HG02981 (cell line): ENCODE data around the gene HOXD4.

Experiments used
- ATAC-seq: cut with Tn5 transposase; IDR thresholded peaks from one replicate; pipeline ENCODE4 v1.9.1; 2021; ENCODE audit warnings: mild to moderate bottlenecking, moderate library complexity; ENCODE audit not compliant: unreplicated experiment

The HOXD4 gene

GRCh38 chr2:176114120-176114929 lies 37.0 kb upstream of the HOXD4 start:
- no peak for ATAC-seq

DNA sequence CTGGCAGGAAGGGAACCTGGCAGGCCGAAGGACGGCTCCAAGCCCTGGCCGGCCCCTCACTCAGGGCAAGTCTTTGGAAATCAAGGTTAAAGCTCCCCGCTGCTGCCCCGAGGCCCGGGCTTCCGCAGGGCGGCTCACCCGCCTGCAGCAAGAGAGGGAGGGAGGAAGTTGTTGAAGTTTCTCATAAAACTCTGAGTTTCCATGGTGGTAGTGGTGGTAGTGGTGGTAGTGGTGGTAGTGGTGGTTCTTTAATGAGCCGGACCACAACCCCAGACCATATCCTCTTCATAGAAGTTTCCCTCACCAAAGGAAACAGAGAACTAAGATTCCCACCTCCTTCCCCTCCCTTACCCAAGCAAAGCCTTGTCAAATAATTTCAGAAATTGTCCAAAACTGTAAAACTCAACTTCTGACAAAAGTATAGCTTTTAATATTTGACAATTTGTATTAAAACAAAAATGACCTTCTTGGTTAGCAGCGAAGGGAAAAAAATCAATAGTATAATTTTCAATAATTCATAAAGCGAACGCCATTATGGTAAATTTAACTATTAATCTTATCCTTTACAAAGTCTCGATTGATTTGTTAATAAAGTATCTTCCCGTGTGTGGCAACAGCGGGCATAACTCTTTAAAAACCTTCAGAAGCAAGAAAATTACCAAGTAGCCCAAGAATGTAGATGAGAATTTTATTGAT lies 36.3 kb upstream of the HOXD4 start:
- no peak for ATAC-seq

- no peak for ATAC-seq
These were observed 35.2 kb upstream of the HOXD4 start, which contains the start of gene HOXD10 for GRCh38 chr2:176115883-176116813. Gene HOXD10 (plus strand): TSS chr2:176116778. CDS start chr2:176116834, 56 bp downstream.

DNA sequence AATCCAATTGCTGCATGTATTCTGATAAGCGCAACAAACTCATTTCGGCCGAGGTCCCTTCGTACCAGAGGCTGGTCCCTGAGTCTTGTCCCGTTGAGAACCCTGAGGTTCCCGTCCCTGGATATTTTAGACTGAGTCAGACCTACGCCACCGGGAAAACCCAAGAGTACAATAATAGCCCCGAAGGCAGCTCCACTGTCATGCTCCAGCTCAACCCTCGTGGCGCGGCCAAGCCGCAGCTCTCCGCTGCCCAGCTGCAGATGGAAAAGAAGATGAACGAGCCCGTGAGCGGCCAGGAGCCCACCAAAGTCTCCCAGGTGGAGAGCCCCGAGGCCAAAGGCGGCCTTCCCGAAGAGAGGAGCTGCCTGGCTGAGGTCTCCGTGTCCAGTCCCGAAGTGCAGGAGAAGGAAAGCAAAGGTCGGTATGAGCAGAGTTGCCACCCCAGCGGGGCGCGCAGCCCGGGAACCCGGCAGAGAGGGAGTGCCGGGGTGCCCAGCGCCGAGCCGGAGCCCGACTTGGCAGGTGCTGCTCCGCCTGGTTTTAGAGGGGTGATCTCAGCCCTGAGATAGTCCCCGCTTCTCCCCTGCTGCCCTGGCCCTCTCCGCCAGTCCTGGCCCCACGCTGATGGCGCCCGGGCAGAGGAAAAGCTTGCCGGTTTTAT lies 34.1 kb upstream of the HOXD4 start:
- ATAC-seq = no peak

DNA sequence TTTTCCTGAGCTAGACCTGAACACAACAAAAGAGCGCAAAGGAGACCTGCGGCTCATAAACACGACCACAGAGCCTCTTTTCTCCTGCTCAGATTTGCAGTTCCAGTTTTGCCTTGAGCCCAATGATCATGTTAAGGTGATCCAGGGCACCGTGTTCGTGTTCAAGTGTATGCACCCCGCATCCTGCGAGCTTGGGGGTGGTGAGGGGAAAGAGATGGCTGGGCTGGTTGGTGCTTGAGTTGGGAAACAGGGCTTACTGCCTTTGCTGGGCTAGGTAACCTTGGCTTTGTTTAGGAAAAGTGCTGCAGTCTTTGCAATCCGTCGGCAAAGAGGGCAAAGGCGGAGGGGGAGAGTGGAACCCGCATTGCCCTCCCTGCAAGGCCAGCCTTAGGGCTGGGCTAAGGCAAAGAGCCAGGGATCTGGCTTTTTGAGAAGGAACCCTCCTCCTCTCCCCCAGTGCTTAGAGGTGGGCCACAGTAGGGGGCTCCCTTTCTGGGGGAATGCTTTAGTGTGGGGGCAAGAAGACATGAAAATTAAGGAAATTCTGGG lies 33.5 kb upstream of the HOXD4 start:
- no peak for ATAC-seq

- ATAC-seq = no peak
These were observed 32.6 kb upstream of the HOXD4 start for GRCh38 chr2:176118601-176119339.

GRCh38 chr2:176120364-176121189 lies 30.8 kb upstream of the HOXD4 start:
- no peak for ATAC-seq

DNA sequence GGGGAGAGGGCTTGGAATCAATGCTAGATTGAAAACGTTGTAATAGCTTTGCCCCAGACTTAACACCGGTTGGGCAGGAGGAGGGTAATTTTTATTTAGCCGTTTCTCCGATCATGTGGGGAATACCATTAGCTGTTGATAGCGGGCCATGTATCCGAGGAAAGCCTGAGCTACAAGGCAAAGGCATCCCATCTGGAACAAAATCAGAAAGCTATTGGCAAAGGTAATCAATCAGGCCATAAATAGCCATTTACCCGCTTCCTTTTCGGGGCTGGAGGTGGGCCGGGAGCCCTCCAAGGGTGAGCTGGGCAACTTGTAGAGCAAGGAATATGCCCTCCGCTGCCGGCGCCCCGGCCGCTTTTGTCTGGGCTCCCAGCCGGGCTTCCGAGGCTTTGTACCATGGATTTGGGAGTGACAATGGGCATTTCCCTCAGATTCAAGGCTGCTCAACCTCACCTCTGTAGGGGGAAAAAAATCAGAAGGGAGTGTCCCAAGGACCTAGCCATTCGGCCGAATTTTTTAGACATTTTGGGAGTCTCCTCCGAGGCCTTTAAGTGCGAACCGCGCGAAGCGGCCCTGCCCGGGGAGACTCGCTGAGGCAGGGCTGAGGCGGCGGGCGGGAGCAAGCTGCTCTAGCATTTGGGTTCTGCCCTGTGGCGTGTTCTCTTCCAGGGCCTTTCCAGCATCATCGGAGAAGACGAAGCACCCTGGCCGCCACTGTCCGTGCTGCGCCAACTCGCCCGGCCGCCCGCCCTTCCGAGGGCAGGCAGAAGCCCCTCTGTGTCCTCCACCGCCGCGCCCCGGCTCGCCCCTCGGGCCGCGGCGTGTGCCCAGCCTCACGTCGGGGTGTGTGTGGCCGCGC lies 29.9 kb upstream of the HOXD4 start:
- ATAC-seq = no peak

DNA sequence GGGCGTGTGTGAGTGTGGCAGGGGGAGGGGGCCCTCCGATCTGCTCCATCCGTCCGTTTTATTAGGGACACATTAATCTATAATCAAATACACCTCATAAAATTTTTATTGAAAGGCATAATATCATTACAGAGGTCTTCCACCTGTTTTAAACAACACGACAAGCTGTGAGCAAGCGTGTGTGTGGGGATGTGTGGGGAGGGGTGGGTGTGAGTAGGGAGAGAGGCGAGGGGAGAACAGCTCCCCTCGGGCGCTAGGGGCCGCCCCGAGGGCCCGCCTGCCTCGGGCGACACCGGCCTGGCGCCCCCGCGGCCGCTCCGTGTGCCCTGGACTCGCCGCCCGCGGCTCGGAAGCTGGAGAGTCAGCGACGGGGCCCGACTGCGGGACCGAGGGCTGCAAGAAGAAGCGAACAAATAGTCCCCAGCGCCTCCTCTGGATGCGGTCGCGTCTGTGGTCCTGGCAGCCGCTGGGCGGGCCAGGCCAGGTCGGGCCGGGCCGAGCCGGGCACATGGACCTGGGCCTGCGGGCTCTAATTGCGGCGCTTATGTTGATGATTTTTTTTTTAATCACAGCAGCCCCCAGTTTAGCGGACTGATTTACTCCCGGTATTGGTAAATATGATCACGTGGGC lies 29.2 kb upstream of the HOXD4 start:
- no peak for ATAC-seq

GRCh38 chr2:176122683-176123410 lies 28.5 kb upstream of the HOXD4 start, which contains the start of gene HOXD9:
Gene HOXD9 (plus strand): TSS chr2:176122719. CDS start chr2:176122769, 50 bp downstream.
- no peak for ATAC-seq

DNA sequence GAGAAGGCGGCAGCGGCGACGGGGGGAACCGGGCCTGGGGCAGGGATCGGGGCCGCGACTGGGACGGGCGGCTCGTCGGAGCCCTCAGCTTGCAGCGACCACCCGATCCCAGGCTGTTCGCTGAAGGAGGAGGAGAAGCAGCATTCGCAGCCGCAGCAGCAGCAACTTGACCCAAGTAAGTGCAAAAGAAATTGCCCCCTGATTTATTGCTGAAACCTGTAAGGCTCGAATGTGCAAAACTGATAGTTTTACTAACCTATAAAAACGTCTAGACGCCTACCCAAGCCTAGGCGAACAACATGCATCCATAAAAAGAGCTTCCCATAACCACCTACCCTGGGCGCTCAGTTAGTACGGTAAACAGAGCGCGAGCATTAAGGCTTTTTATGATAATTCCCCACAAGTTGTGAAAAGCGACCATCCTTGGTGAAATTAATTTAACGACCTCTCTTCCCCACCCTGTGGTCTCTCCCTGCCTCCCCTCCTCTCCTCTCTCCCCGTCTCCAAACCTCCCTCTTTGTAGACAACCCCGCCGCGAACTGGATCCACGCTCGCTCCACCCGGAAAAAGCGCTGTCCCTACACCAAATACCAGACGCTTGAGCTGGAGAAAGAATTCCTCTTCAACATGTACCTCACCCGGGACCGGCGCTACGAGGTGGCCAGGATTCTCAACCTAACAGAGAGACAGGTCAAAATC lies 27.8 kb upstream of the HOXD4 start:
- ATAC-seq = no peak

DNA sequence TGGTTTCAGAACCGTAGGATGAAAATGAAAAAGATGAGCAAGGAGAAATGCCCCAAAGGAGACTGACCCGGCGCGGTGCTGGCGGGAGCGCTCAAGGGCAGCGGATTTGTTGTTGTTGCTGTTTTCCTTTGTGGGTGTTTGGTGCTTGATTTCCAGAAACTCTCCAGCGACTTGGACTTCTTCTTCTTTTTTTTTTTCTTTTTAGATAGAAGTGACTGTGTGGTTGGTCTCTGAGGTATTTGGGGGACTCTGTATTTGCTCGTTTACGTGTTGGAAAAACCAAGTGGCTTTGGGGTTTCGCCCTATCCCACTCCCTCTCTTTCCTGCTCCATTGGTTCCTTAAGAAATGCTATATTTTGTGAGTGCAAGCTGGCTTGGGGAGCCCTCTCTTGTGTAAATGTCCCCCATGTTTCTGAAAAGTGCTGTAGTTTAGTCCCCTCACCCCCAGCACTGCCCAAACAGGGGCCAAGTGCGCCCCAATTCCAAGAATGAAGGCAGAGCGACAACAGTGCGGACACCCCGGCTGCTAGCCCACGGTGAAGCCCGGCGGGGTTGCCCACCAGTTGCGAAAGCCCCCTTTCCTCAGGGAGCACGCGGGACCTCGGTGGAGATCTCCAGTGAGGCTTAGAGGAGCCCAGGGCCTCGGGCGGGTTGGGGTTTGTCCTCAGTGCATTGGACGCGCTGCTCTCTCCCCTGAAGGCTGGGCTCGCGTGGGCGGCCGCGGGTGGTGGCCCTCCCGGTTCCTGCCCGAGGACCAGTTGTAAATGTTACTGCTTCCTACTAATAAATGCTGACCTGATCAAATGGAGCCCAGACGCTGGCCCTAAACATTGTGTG lies 27.0 kb upstream of the HOXD4 start:
- ATAC-seq = no peak

DNA sequence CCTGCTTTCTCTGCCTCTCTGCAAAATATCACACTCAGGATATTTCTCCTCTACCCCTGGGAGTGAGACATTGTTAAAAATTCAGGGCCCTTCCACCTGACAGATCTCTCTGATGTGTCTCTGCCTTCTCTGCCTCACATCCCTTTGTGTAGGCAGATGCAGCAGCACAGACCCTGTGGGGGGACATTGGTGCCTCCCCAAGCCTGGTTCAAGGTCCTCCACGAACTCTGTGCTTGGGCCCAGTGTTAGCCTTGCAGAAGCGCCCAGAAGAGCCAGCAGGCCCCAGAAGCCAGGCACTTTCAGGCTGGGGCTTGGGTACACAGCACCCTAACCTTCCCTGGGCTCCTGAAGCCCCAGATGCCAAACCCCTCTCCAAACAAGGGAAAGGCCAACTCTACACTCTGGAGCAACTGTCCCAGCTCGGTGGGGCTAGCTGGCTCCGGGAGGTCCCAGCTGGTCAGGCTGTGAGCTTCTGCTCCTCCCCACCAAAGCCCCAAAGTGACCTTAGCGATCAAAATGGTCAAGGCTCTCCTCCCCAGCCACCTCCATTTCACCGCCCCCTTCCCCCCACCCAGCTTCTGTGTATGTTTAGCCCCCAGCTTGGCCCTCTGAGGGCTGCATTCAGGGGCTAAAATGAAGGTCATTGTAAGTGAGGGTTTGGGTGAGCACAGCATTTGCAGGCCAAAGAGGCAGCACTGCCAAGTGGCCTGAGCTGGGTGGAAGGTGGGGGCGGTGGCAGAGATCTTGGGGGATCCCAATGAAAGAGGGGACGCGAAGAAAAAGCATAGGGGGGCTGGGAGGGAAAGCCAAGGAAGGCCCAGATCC lies 26.2 kb upstream of the HOXD4 start:
- ATAC-seq = no peak

DNA sequence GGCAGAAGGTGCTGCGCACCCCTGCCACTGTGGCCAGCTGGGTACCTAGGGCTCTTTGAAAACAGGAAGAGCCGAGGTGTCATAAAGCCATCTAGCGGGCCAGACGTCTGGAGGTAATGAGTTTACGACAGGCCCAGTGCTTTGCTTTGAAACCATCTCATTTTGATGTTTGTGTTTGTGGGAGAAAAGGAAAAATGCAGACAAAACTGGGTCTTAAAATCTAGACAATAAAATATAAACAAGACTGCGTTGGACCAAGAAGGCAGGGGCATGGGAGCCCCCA lies 25.6 kb upstream of the HOXD4 start:
- no peak for ATAC-seq
